Measurements from ENCODE around the gene PRKD1.

GRCh38 chr14:29853272-29853671, 74.4 kb downstream of the PRKD1 start:
- TF ChIP-seq POLR2A (IDR thresholded peaks at IDR 0.05) (no peak), CTCF (IDR thresholded peaks at IDR 0.05) (no peak)

Data from right lobe of liver (tissue), 4 donors.